GM12878 (cell line): ENCODE results near the gene REEP2. TPM values are rescaled to one million over a fixed set of nuclear protein-coding genes. Genes with fewer than 3 reads are reported as not detected.

Source experiments
- ATF3 ChIP-seq: IDR thresholded peaks from 2 replicates; pipeline ENCODE4 v1.6.1; 2011; ENCODE audit warnings: low read depth, mild to moderate bottlenecking, low read length, moderate library complexity, borderline replicate concordance; ENCODE audit errors: extremely low read depth
- BCLAF1 ChIP-seq: fragments of 450-650 bp; IDR thresholded peaks from 2 replicates; pipeline ENCODE4 v1.6.1; 2017; ENCODE audit warnings: antibody characterized with exemption, mild to moderate bottlenecking, moderate library complexity
- BRCA1 ChIP-seq: IDR thresholded peaks from 2 replicates; pipeline ENCODE4 v1.6.1; 2011; ENCODE audit warnings: low read depth, low read length, improper control_type of control experiment
- CBX3 ChIP-seq: fragments of 200-600 bp; sonication (generic); IDR thresholded peaks from 2 replicates; pipeline ENCODE4 v1.6.1; 2016; ENCODE audit warnings: low read depth, borderline replicate concordance
- HDGF ChIP-seq: fragments of 450-650 bp; IDR thresholded peaks from 2 replicates; pipeline ENCODE4 v1.6.1; 2016; ENCODE audit warnings: antibody characterized with exemption
- JUNB ChIP-seq: IDR thresholded peaks from 2 replicates; pipeline ENCODE4 v1.6.1; 2016; ENCODE audit warnings: antibody characterized with exemption, mild to moderate bottlenecking
- NBN ChIP-seq: fragments of 450-650 bp; IDR thresholded peaks from 2 replicates; pipeline ENCODE4 v1.6.1; 2016
- NR2C1 ChIP-seq: fragments of 450-650 bp; IDR thresholded peaks from 2 replicates; pipeline ENCODE4 v1.6.1; 2017; ENCODE audit warnings: antibody characterized with exemption, mild to moderate bottlenecking, moderate library complexity
- PAX5 ChIP-seq: IDR thresholded peaks from 2 replicates; pipeline ENCODE4 v1.6.1; 2011; ENCODE audit warnings: low read depth, low read length, borderline replicate concordance
- RB1 ChIP-seq: fragments of 450-650 bp; formaldehyde crosslinking; IDR thresholded peaks from 2 replicates; pipeline ENCODE4 v1.6.1; 2017; ENCODE audit warnings: mild to moderate bottlenecking, borderline replicate concordance
- REST ChIP-seq: IDR thresholded peaks from 2 replicates; pipeline ENCODE4 v1.6.1; 2012; ENCODE audit warnings: mild to moderate bottlenecking, low read depth, low read length
- SP1 ChIP-seq: IDR thresholded peaks from one replicate; pipeline ENCODE4 v1.6.1; 2011; ENCODE audit warnings: low read depth, low read length
- SRF ChIP-seq, 2 experiments: IDR thresholded peaks; 2 replicates each; pipeline ENCODE4 v1.6.1; 2011; ENCODE audit warnings: low read depth in 2 of 2, low read length in 2 of 2, mild to moderate bottlenecking in 1 of 2, moderate library complexity in 1 of 2
- SUZ12 ChIP-seq: fragments of 200-600 bp; sonication (generic); IDR thresholded peaks from one replicate; pipeline ENCODE4 v1.6.1; 2018; ENCODE audit warnings: antibody characterized with exemption, mild to moderate bottlenecking; ENCODE audit not compliant: unreplicated experiment
- TARDBP ChIP-seq: IDR thresholded peaks from 2 replicates; pipeline ENCODE4 v1.6.1; 2016; ENCODE audit warnings: borderline replicate concordance
- ZBTB11 ChIP-seq: fragments of 450-650 bp; formaldehyde crosslinking; IDR thresholded peaks from 2 replicates; pipeline ENCODE4 v1.5.0; 2022; ENCODE audit warnings: mild to moderate bottlenecking, missing genetic modification characterization
- ZNF207 ChIP-seq: fragments of 450-650 bp; IDR thresholded peaks from 2 replicates; pipeline ENCODE4 v1.6.1; 2014; ENCODE audit warnings: antibody characterized with exemption, mild to moderate bottlenecking, borderline replicate concordance
- ZNF217 ChIP-seq: fragments of 450-650 bp; IDR thresholded peaks from 2 replicates; pipeline ENCODE4 v1.6.1; 2017; ENCODE audit warnings: antibody characterized with exemption, mild to moderate bottlenecking
- ZSCAN29 ChIP-seq: fragments of 450-650 bp; IDR thresholded peaks from 2 replicates; pipeline ENCODE4 v1.6.1; 2017; ENCODE audit warnings: mild to moderate bottlenecking, moderate library complexity
- ZZZ3 ChIP-seq: IDR thresholded peaks from 2 replicates; pipeline ENCODE4 v1.6.1; 2011; ENCODE audit warnings: low read depth; ENCODE audit not compliant: control insufficient read depth, insufficient read length
- polyA plus RNA-seq, 11 experiments: library from polyadenylated mRNA; depleted of rRNA in 4 of 11; unstranded in 6 of 11; stranded (reverse) in 5 of 11; fragments of >200 nt; fragmentation: Nextera tagmentation in 4 of 11; fragmentation: Illumina TruSeq in 1 of 11; extraction: Ambion mirVana in 4 of 11; extraction: Trizol in 1 of 11; gene quantifications; 1 replicate in 1 of 11; 2 replicates in 10 of 11; pipeline versions ENCODE4 v1.2.1 to v1.2.3, GENCODE V29; 2011 to 2016; ENCODE audit warnings: inconsistent platforms in 2 of 11, missing spikeins in 2 of 11, low read depth in 1 of 11
- total RNA-seq, 4 experiments: library from RNA; depleted of rRNA in 3 of 4; stranded (reverse); fragments of >200 nt in 3 of 4; fragmentation: Illumina TruSeq in 1 of 4; extraction: Trizol in 1 of 4; gene quantifications; 2 replicates each; pipeline versions ENCODE4 v1.2.1 to v1.2.3, GENCODE V29; 2013 to 2021

The REEP2 gene
- total and polyA plus RNA-seq, 10 of the 15 experiments (the other 5 are each of a cell fraction or from before 2014, with no cell fraction given), result 0.10 to 3.1 (median 2.0) TPM

GRCh38 chr5:138438724-138439476 is at the start of gene REEP2 (continued):
- TF ChIP-seq PAX5 (0 out of 2 replicates have a peak, but pooled peaks have one; percentile 14), BCLAF1 (no peak), ZNF217 (no peak), SUZ12 (no peak), NBN (no peak), ATF3 (no peak), REST (no peak), NR2C1 (0 out of 2 replicates have a peak, but pooled peaks have one; percentile 38), ZZZ3 (no peak), ZNF207 (no peak), SP1 (peak; percentile 2), RB1 (no peak; the same call in 1 of the 2 replicates), ZBTB11 (CRISPR knock-in tag) (no peak), ZSCAN29 (no peak), BRCA1 (no peak), JUNB (no peak), TARDBP (no peak), CBX3 (no peak), HDGF (no peak), SRF (IDR thresholded peaks at IDR 0.05; ENCODE audit: low read depth in 2 of 2, low read length in 2 of 2) (no peak)
- TF ChIP-seq, all 136 proteins: peak for 16
